DMS 273 (cell line): ENCODE results near the gene FHOD1.

Experiments used
- DNase-seq: peaks from one replicate; lab custom pipeline; 2025; ENCODE audit not compliant: unreplicated experiment; lab: John Stamatoyannopoulos, UW

FHOD1 gene

DNA sequence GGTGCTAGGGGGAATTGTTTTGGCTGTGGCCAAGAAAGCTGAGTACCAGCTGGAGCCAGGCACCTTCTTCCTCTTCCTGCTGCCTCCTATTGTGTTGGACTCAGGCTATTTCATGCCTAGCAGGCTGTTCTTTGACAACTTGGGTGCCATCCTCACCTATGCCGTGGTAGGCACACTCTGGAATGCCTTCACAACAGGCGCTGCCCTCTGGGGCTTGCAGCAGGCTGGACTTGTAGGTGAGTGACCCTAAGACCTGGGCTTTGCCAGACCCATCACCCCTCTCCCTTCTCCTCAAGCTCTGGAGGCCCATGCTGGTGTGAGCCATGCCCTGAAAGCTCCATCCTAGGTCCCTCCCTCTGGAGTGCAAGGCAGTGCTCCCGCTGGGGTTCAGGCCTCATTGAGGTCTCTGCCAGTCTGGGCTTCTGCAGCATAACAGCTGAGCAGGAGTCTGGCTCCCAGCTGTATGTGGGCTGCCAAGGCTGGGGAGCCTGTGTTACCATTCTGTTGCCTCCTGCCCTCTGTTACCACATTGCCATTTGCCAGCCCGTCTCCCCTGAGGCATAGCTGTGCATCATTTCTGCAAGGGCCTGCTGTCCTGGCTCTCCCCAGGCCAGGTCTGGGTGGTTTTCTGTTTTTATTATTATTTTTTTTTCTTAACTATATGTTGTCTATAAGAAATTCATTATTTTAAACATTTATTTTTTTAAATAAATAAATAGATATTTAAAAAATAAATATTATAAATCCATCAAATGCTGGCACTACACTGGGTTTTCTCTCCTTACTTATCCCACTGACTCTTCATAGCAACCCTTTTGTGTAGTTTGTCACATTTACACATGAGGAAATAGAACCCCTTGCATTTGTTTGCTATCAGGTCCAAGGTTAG, 5.6 kb upstream of the FHOD1 start:
- DNase-seq = peak; percentile 87

DNA sequence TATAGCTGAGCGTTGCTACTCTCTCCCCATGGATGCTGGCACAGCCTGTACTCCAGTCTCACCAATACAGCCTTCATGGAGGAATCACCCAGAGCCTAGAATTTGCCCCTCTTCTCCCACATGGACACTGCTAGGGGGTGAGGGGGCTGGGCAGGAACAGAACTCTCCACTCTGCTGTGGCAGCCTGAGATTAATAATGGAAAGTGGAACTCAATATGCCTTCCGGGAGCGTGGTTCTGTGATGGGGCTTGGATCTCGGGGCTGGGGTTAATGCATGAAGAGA, 2.7 kb upstream of the FHOD1 start:
- DNase-seq = no peak

DNA sequence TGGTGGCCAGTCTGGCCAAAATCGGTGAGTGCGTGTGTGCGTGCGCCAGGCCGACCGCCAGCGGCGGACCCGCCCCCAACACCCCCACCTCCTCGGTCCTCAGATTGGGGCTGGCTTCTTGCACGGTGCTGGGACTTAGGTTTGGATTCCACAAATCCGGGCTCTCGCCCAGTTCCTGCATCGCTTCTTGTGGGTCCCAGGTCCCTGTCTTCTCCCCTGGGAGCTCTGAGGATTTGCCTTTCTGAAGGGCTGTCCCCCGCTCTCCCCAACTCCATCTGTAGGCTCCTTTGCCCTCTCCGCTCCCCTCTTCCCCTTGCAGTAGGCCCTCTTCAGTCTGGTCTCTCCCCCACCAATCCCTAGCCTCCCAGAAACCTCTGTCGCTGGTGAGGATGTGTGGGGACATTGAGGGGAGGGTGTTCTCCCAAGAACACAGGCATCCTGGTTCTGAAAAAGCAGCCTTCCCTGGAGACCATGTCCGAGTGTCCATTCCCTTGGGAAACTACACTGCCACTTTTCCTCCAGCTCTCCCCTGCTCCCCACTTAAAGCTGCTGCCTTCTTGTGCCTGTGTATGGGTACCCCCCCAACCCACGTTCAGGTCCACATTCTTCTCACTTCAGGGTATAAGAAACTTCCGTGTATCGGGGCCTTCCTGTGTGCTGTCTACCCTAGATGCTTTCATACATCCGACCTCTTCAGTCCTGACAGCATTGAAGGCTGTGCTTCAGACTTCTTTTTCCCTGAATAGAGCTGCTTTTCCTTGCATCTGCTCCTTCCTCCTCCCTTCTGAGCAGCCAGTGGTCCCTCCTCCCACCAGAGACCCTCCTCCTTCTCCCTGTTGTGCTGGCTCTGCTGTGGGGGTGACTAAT, 2.1 kb upstream of the FHOD1 start:
- peak; percentile 55 for DNase-seq

DNA sequence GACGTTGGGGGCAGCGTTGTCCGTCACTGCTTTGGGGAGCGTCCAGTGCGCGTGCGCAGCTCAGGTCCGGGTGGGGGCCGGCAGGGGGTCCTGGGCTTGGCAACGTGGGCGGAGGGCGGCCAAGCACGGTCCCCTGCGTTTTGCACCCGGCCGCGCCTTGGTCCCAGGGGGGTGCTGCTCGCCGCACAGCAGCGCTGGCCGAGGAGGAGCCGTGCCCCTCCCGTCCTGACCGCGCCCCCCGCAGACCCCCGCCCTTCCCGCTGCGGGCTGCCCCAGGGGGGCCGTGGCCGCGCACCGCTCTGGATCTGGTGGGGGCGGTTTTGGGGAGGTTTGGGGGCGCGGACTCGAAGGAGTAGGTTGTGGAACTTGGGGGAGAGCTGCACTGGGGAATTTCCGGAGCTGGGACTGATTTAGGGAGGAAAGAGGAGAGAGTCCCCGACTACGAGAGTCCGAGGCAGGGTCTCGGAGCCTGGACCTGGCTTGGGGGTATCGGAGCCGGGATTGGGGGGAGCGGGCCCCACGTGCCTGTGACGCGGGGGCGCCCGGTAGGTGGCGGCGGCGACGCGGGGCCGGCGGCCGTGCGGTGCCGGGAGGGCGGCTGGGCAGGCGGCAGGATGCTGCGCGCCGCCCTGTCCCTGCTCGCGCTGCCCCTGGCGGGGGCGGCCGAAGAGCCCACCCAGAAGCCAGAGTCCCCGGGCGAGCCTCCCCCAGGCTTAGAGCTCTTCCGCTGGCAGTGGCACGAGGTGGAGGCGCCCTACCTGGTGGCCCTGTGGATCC, 1.3 kb upstream of the FHOD1 start, which contains the start of gene SLC9A5:
Gene SLC9A5 (plus strand): TSS at position 579 of the 777 bp plus-strand sequence. CDS start 36 bp downstream, at position 615.
- peak; percentile 55 for DNase-seq

DNA sequence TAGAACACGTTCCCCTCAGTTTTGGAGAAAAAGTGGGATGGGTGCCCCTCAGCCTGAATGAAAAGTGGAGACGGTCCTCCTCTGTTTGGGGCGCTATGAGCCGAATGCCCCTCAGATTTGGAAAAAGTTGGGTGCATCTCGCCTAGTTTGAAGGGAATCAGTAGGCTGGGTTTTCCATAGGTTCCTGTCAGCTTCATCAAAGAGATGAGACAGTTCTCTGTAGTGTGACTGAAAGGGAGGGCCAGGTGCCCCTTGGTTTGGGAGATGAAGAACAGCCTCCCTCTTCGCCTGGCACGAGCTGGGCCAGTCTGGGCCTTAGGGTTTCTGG, 756 bp upstream of the FHOD1 start:
- DNase-seq = no peak

DNA sequence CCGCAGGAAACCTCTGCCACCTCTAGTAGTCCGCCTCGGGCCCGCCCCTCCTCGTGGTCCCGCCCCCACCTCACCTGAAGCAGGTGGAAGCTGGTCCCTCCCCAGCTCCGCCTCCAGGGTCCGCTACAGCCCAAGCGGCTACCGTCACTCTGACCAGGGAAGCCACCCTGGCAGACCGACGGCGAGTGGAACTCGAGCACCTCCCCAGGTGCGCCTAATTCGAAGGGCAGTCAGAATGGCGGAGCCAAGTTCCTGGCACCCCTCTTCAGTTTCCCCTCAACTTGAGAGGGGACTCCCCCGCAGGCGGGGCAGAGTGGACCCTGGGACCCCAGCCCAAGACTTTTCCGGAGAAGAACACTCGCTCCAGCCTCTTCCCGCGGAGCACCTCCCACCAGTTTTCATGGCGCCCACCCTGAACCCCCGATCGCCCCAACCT, 507 bp downstream of the FHOD1 start:
- peak; percentile 63 for DNase-seq

DNA sequence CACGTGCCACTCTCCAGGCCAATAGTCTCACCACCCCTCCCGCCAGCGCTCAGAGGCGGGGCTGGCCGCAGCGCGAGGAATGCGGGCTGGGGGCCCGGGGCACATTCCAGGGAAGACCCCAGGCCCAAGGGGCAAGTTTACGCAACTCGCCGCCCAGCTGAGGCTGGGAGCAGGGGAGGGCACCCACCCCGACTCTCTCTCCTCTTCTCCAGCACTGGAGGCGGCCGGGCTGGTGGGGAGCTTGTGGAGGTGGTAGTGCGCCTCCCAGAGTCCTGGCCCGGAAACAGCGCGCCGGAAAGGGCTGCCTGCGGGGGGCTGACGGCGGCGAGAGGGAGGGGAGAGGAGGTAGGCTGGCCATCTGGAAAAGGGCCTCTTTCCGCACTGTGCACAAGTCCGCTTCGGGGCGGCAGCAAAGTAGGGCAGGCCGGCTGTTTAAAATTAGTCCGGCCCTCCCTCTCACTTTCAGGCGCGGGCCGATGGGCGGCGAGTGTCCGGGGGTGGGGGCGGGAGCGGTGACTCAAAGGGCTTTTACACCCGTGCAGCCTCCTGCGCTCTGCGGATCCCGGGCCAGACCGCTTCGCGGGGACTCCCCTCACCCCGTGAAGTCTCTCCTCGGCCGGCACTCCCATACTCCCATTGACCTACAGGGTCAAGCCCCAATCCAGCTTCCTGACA, 1.1 kb downstream of the FHOD1 start:
- DNase-seq = peak; percentile 92

DNA sequence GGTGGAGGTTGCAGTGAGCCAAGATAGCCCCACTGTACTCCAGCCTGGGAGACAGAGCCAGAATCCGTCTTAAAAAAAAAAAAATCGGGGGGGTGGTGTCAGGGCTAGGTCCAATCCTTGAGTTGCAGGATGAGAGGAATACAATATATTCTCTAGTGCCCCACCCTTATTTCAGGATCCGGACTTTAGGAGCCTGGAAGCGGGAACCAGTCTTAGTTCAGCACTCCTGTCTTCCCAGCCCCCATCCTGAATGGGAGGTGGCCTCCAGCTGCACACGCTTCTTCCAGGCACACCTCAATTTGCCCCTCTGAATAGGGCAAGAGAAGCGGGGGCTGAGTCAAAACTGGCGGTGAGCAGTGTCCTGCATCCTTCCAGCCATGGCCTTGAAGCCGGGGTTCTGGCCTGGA, 1.6 kb downstream of the FHOD1 start:
- no peak for DNase-seq

DNA sequence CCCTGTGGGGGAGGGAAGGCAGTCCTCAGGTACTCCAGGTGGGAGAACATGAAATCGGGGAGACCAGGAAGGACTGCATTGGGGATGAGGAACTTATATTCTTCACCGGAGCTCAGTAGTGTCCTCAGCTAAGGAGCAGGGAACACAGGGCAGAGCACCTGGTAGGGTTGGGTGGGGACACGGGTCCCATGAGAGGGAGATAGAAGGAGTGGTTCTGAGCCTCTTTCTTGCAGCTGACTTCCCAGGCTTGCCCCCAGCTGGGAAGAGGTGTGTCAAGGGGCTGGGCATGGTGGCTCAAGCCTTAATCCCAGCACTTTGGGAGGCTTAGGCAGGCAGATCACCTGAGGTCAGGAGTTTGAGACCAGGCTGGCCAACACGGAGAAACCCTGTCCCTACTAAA, 2.1 kb downstream of the FHOD1 start:
- no peak for DNase-seq

DNA sequence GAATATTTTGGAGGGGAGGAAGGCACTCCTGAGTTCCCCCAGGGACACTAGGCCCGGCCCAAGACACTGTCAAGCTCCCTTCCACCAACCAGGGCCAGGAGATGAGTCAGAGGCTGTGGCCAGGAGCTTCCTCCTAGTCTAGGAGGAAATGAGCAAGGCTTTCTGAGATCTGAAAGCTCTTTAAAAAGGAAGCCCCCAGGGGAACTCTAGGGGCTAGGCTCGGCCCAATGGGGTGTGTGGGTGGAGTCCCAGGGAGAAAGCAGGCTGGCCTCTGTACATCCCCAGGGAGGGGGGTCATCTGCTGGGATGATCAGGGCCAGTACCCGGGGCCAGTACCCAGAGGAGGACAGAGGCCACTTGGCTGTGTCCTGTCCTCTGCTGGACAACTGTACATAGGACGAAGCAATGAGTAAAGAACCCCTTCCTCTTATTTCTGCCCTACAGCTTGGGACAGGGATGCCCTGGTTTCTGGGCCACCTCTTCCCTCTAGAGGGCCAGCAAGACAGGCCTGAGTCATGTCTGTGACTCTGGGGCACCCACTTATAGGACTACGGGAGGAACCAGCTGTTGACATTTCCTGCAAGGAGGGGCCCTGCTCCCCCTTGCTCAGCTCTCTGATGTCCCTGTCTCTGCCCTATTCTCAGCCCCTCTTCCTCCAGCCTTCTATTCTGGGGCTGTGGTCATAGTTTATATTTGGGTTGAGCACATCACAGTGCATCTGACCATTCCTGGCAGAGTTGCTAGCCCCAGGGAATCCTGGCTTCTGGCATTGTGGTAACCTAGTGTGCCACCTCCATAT, 2.7 kb downstream of the FHOD1 start:
- DNase-seq = no peak

DNA sequence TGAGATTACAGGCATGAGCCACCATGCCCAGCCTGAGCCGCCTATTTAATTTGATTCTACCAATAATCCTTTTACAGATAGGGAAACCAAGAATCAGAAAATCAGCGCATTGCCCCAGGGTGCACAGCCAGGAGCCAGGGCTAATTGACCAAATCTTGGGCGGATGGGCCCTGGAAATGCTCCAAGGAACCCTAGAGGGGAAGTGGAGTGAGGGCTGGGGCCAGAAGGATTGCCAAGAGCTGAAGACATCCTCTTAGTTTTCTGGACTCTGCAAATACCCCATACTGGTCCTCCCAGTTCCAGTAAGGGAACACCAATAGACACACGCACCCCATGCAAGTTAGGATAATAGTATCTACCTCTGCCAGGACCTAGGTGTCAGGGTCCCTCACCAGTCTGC, 3.8 kb downstream of the FHOD1 start:
- no peak for DNase-seq

DNA sequence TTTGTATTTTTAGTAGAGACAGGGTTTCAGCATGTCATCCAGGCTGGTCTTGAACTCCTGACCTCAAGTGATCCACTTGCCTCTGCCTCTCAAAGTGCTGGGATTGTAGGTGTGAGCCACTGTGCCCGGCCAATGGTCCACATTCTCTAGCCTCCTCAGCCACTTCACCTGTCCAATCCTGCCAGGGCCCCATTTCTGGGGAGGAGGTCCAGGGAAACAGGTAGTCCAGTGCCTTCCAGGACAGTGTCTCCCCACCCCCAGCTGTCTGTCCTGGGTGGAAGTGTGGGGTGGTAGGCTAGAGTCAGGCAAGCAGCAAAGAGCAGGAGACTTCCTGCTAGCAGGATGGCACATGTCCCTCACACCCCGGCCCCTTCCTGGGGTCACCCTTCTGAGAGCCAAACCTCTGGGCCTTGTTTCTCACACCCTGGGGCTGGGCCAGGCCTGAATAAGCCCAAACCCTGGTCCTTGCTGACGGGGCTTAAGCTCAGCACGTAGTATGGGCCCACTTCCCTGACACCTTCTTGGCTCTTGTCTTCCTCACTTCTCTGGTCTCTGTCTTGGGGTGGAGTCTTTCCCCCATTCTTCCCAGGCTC, 5.0 kb downstream of the FHOD1 start:
- no peak for DNase-seq

DNA sequence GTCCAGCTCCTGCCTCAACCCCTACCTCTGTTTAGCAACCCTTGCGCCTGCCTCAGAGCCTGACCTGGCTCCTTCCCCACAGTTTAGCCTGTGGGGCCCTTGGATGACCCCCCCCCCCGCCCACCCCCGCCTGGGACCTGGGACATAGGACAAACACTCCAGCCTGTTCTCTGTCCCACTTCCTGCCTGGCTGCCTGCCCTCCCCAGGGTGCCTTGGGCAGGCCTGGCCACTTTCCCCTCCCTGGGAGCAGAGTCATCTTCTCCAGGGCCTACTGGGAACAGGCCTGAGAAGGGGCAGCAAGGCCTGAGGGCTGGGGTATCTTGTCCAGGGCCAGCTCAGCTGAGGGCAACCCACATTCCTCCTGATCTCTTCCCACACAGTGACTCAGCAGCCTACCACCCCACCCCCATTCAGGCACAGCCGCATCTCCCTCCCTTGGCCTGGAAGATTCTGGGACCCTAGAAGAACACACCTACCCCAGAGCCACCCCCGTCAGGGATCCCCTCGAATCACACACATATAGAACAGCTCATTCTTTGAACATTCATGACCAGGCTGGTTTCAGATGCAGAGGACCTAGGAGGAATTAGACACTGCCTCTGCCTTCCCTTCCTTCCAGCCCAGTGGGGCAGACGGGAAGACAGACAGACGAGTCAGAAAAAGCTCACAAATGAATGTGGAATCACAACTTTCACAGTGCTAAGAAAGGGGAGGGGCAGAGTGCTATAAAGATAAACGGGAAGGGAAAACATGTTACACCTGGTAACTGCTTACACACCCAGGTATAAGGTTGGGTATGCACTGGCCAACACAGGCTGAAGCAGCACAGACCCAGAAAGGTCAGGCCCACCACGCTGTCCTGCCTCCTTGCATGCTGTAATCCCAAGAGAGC, 6.0 kb downstream of the FHOD1 start:
- DNase-seq = no peak

DNA sequence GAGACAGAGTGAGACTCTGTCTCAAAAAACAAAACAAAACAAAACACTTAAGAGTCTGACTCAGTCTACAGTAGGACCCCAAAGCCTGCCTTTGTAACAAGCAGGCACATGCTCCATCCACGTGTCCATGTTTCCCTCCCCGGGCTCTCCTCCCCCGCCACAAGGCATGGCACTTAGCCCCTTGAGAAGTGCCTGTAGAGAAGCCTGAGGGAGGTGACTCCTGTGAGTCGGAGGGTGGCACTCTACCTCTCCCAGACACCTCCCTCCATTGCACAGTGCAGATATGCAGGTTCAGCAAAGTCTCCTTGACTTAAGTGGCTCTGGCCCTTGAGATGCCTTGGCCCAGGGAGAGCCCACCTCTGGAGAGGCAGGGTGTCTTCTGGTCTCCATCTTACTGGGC, 6.8 kb downstream of the FHOD1 start:
- DNase-seq = no peak

DNA sequence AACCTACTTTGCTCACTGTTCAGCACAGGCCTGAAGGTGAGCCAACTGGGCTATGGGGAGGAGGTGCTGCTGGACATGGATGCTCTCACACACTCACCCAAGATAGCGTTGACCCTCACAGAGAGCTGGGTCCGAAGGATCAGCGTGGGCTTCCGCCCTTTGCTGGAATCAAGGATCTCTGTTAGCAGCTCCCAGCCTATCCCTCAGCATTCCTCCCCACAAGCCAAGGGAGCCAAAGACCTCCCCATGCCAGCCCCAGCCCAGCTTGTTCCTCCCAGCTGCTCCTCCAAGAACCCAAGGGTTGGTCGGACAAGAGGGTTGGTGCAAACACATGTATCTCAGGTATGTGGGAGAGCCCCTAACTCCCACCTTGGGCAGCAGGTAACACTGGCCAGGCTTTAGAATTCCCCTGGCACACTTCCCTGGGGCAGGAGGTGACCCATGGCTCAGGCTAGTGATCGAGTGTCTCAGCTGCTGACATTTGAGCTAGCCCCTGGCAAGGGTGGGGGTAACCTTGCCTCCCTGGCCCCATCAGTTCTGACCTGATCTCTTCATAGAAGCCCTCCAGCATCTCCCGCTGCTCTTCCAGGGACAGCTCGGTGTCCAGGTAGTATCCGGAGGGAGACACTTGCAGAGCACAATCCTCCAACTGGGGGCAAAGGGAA, 8.3 kb downstream of the FHOD1 start:
- no peak for DNase-seq

DNA sequence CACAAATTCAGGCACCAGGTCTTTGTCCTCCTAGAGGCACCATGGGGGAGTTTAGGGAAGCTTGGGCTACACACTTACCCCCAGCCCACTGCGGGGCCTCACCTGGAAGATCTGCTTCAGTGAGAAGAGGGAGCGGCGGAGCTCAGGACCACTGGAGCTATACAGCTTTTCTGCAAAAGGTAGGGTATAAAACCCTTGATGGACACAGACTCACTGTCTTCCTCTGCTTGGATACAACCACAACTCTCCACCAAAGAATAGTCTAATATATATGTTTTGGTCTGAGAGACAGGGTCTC, 9.1 kb downstream of the FHOD1 start:
- no peak for DNase-seq

DNA sequence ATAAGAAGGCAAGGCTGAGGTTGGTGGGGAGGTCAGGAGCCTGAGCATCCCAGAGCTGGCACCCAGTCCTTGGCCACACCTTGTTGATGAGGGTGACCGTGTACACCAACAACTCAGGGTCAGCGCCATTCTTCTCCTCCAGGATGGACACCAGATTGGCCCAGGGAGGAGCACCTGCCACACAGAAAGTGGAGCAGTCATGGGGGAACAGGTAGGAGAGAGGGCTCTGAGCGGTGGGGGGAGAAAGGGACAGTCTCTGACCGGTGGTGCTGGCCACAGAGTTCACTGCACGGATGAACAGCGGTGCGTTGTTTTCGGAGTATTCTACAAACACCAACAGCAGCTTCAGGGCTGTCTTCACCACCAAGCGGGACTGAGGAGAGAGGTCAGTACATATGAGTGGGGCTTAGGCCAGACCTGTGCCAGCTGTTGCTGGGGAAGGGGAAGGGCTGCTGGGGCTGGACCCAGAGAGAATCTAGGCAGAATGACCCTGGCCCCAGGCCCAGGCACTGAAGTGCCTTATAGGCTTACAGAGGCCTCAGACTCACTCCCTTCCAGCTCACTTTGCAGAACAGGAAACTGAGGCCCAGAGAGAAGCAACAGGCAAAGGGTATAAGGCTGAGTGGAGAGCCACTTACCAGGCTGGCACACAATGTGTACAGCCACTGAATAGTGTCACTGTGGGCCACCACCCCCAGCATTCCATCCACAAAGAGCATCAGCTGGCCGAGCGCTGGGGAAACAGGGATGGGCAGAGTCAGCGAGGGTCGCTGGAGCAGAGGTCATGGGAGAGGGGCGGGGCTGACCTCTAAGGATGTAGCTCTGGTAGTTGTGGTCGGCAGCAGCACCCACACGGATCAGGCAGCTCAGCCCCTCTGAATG, 9.6 kb downstream of the FHOD1 start:
- DNase-seq = no peak
